Kidney (tissue), 14 donors: ENCODE measurements around the gene TAOK1. TPM values are rescaled to one million over a fixed set of nuclear protein-coding genes. Genes with fewer than 3 reads are reported as not detected.

ENCODE experiments used
- DNase-seq, 5 donors: peaks; one replicate each; pipeline ENCODE4 v3.0.0-alpha.2; 2013 to 2020
- FAIRE-seq: peaks from 2 replicates; lab custom pipeline; 2012; peaks lifted over from hg19 to GRCh38; lab: Jason Lieb, UNC
- H3K27ac ChIP-seq, 2 donors: one replicate each; pipeline ENCODE4 v1.7.0; 2013; ENCODE audit warnings: low read depth in 2 of 2, low read length in 2 of 2, inconsistent platforms in 1 of 2
- H3K27me3 ChIP-seq: one replicate; pipeline ENCODE4 v1.7.1; 2013; ENCODE audit warnings: low read length, inconsistent platforms; ENCODE audit not compliant: control insufficient read depth, insufficient read depth
- H3K36me3 ChIP-seq, 3 donors: one replicate each; pipeline versions ENCODE4 v1.7.0 to v1.7.1; 2013; ENCODE audit warnings: low read length in 3 of 3, control low read depth in 1 of 3, inconsistent platforms in 1 of 3; ENCODE audit not compliant: insufficient read depth in 3 of 3, control insufficient read depth in 2 of 3
- H3K4me1 ChIP-seq, 3 donors: one replicate each; pipeline versions ENCODE4 v1.7.0 to v1.7.1; 2013; ENCODE audit warnings: low read length in 3 of 3, inconsistent platforms in 1 of 3, low read depth in 1 of 3; ENCODE audit not compliant: control insufficient read depth in 2 of 3, insufficient read depth in 2 of 3
- H3K4me3 ChIP-seq, 3 donors: one replicate each; pipeline versions ENCODE4 v1.7.0 to v1.8.1; 2013; ENCODE audit warnings: low read length in 3 of 3, control low read depth in 1 of 3, inconsistent platforms in 1 of 3
- H3K9ac ChIP-seq, 3 donors: one replicate each; pipeline versions ENCODE4 v1.7.0 to v1.7.1; 2013; ENCODE audit warnings: low read length in 3 of 3, control low read depth in 1 of 3, inconsistent platforms in 1 of 3
- H3K9me3 ChIP-seq, 3 donors: one replicate each; pipeline versions ENCODE4 v1.7.0 to v1.7.1; 2013; ENCODE audit warnings: low read length in 3 of 3, control low read depth in 1 of 3, inconsistent platforms in 1 of 3; ENCODE audit not compliant: control insufficient read depth in 2 of 3, insufficient read depth in 1 of 3
- intact Hi-C: fragments of 100-400 bp; cut with DNase I; formaldehyde crosslinking; loops from one replicate; pipeline ENCODE4 v1.11.1; 2022
- polyA plus RNA-seq: library from polyadenylated mRNA; stranded (reverse); fragments of 350-450 nt; fragmentation: Illumina TruSeq; extraction: RNeasy Lipid Tissue Mini Kit (QIAGEN cat#74804); gene quantifications from one replicate; pipeline ENCODE4 v1.2.3, GENCODE V29; 2014; ENCODE audit warnings: low read depth, low replicate concordance; ENCODE audit not compliant: insufficient read depth
- total RNA-seq: library from RNA; stranded (reverse); fragmentation: NEBNext Ultra II Directional; extraction: Animal tissue kit (Norgen Biotek cat#: 25700); gene quantifications from one replicate; pipeline ENCODE4 v1.2.1, GENCODE V29; 2021
- TF ChIP-seq, protein P1 (sequence below): IDR thresholded peaks from 3 replicates; pipeline ENCODE4 v1.5.1; 2012; ENCODE audit warnings: mild to moderate bottlenecking, moderate library complexity, borderline replicate concordance; ENCODE audit not compliant: insufficient read depth; ENCODE audit errors: extremely low read depth
- donor health status: control.
- donor health status: control.
- donor health status: control.
- donor health status: control.
- donor health status: control.
- donor health status: DM: yes; HTN: yes; CAD: no.
- donor health status: Normal renal cell carcinoma (clear cell type).

TAOK1 gene
- total and polyA plus RNA-seq, 2 donors from 2014 or later: 5.0 to 74.9 TPM

DNA sequence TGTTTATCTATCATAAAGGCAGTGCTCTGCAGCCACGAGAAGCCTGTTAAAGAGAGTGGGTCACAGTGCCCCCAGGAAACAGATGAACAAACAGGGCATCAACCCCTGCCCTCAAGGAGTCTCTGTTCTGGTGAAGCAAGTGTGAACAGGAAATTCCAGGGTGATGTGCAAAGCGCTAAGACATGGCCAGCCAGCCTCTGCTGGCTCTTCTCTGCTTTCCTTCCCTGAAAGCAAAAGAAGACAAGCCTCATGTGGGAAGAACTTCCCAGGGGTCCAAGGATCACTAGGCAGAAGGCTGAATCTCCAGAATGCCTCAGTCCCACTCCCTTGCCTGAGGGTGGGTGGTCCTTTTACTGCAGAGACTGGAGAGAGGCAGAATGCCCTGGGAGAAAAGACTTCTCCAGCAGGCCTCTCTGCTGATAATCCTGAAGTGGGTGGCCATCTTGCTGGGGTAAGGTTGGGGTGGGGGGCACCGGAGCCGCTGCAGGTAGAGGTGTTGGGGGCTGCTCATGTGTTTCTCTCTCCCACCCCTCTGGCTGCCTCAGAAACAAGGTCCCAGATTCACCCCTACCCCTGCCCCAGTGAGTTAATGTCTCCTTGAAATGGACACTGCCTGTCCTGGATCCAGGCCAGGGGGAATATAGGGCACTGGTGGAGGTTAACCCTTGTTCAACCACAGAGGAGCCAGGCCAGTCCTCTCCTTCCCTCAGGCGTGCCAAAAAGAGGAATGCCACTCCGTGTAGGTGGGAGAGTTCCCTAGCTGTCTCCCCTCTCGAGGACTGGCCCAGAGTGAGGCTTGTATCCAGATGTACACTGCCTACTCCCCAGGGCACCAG, 205.2 kb downstream of the TAOK1 start:
- no peaks in the 10 kb centered on the region for H3K36me3 ChIP-seq
- peaks cover 0 to 25% (median 11%) of the 10 kb centered on the region in 3 donors for H3K4me1 ChIP-seq
- intact Hi-C loops: no loop called here
- H3K27me3 ChIP-seq: no peaks in the 10 kb centered on the region
- FAIRE-seq (no peak), DNase-seq (peak in 2 of 5 donors; percentile 44 to 51)
- H3K27ac ChIP-seq: no peak overlapping the region
- no peak overlapping the region for H3K4me3 ChIP-seq
- H3K9ac ChIP-seq: no peak overlapping the region
- TF ChIP-seq, protein P1, sequence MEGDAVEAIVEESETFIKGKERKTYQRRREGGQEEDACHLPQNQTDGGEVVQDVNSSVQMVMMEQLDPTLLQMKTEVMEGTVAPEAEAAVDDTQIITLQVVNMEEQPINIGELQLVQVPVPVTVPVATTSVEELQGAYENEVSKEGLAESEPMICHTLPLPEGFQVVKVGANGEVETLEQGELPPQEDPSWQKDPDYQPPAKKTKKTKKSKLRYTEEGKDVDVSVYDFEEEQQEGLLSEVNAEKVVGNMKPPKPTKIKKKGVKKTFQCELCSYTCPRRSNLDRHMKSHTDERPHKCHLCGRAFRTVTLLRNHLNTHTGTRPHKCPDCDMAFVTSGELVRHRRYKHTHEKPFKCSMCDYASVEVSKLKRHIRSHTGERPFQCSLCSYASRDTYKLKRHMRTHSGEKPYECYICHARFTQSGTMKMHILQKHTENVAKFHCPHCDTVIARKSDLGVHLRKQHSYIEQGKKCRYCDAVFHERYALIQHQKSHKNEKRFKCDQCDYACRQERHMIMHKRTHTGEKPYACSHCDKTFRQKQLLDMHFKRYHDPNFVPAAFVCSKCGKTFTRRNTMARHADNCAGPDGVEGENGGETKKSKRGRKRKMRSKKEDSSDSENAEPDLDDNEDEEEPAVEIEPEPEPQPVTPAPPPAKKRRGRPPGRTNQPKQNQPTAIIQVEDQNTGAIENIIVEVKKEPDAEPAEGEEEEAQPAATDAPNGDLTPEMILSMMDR: no peak
- no peaks in the 10 kb centered on the region for H3K9me3 ChIP-seq

DNA sequence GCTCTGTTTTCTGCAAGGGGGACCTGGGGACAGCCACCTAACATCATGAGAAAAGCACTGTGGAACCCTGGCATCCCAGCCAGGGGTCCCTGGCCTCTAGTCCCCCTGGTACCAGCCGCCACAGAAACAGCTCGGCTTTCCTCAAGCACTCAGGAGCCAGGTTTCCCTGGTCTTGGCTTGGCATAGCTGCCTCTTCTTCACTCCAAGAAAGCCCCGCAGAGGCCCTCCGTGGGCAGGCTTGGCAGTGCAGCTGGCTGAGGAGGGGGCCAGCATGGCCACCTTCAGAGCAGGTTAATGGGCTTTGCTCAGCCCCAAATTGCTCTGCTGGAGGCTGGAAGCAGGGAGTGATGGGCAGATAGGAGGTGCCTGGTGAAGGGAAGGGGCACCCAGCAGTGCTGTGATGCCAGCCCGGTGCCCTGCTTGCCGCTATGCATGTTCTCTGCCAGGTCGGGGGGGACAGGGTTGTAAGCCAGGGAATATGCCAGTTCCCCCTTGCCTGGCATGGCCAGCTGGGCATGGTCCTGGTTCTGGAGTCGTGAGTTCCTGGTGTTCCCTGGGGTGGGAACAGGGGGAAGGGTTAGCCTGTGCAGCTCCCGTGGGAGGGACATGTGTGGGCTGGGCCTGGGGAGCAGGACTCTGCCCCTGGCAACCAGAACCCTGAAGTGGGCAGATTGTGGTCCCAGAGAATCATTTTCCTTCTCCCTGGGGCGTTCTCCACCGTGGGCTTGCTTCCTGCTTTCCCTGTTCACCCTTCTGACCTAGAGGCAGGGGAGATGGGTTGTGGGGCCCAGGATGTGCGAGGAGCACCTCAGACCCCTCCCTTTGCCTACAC, 206.0 kb downstream of the TAOK1 start:
- Histone ChIP-seq H3K9me3 (no peaks in the 10 kb centered on the region), H3K4me1 (peaks cover 0 to 19% (median 7%) of the 10 kb centered on the region in 3 donors), H3K4me3 (no peak overlapping the region), H3K27ac (no peak overlapping the region), H3K9ac (no peak overlapping the region), H3K27me3 (no peaks in the 10 kb centered on the region), H3K36me3 (no peaks in the 10 kb centered on the region)
- TF ChIP-seq, protein P1: no peak
- intact Hi-C loops: no loop called here
- DNase-seq (peak in 2 of 5 donors; percentile 53 to 59), FAIRE-seq (no peak)

- Histone ChIP-seq H3K27ac (no peak overlapping the region), H3K9me3 (no peaks in the 10 kb centered on the region), H3K27me3 (no peaks in the 10 kb centered on the region), H3K36me3 (no peaks in the 10 kb centered on the region), H3K4me1 (peaks cover 0 to 15% (median 6%) of the 10 kb centered on the region in 3 donors), H3K9ac (no peak overlapping the region), H3K4me3 (no peak overlapping the region)
- intact Hi-C loops: no loop called here
- TF ChIP-seq, protein P1: no peak
- DNase-seq: peak in 1 of 5 donors; percentile 42
- FAIRE-seq: no peak
Observed at GRCh38 chr17:29596811-29597210, 206.6 kb downstream of the TAOK1 start.
